GM11168 (cell line): ENCODE results near the gene EZR.
"Not testable (repeated sequence)": the region's sequence is repeated elsewhere in the genome, so short reads cannot be mapped to it uniquely, and the experiment has no call there.

Experiments used
- in situ Hi-C: fragments of 300-500 bp; cut with MboI; formaldehyde crosslinking; loops from one replicate; pipeline ENCODE4 v1.12.0; 2022; ENCODE audit warnings: low sequenced_read_pairs; ENCODE audit not compliant: unreplicated experiment

EZR gene

GRCh38 chr6:158843751-158844683, 24.8 kb upstream of the EZR start:
- in situ Hi-C loops, result no loop called here

GRCh38 chr6:158841358-158841757, 22.2 kb upstream of the EZR start:
- in situ Hi-C loops, result no loop called here

- in situ Hi-C loops, result no loop called here
These were observed 21.3 kb upstream of the EZR start for GRCh38 chr6:158840465-158840864.

- in situ Hi-C loops, result no loop called here
These were observed 20.6 kb upstream of the EZR start for GRCh38 chr6:158839796-158840195.

DNA sequence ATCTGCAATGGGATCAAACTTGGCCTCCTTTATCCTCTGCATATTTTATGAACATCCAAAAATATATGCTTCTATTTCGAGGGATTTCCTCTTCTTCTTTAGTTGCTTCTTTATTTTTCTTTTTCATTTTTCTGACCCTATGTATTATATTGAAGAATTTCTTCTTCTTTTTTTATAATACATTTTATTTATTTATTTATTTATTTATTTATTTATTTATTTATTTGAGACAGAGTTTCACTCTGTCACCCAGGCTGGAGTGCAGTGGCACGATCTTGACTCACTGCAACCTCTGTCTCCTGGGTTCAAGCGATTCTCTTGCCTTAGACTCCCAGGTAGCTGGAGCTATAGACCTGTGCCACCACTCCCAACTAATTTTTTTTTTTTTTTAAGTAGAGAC, 19.6 kb upstream of the EZR start:
- in situ Hi-C loops, result not testable (repeated sequence)

DNA sequence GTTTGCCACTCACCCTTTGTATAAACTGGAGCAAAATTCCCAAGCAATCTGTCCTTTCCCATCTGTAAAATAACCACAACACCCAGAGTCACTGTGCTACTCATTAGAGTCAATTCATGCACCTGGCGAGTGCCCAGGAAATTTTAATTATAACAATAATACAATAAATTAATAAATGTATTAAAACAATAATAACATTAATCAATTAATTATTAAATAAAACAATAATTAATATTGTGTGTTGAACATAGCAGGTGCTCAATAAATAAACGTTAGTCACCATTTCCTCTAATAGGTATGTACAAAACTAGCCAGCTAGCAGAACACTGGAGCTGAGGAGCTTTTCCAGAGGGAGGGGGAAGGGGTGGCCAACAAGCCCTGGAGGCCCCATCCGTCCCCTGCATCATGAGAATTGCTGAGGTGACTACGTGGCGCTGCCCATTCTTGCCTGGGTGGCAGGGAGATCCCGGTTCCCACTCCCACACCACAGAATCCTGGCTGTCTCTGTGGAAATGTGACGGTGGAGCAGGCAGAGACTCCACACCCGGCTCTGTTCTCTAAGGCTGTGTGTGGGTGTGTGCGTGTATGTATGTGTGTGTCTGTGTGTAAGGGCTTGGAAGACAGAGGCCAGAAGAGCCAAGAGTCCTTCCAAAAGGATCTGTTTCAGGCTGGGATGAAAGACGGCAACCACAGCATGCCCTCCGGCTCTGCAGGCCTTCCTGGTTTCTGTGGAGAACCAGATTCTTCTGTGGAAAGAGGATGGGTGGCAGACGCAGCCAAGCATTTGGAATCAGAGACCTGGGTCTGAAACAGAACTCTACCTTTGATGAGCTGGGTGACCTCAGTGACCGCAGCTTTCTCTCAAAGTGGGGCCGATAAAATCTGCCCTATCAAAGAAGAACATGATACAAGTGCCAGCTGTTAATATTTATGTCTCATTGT, 18.8 kb upstream of the EZR start:
- in situ Hi-C loops, result no loop called here

GRCh38 chr6:158836625-158837311, 17.6 kb upstream of the EZR start:
- in situ Hi-C loops, result no loop called here

DNA sequence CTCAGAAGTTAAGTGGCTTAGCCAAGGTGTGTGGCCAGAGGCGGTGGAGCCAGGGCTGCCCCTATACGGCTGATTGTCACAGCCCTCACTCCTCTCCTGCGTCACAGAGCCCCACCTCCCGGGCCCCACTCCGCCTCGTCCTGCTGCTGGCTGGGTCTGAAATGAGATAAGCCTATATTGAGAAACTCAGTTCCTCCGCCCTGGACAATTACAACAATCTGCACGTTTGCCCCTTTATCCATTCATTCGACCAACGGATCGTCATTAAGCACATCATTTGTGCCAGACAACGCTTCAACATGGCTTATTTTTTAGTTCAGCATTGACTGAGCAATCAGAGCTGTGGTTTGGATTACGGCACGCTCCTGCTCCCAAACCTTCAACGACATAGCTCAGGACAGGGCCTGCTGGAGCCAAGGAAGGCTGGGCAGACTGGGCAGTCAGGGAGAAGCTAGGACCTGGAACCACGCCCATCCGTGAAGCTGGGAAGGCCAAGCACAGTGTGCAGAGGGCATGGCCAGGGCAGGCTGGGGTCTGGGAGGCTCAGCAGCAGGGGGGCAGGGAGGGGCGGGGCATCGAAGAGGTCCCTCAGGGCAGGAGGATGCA, 16.6 kb upstream of the EZR start:
- in situ Hi-C loops, result no loop called here

GRCh38 chr6:158834675-158835385, 15.7 kb upstream of the EZR start:
- in situ Hi-C loops, result no loop called here

DNA sequence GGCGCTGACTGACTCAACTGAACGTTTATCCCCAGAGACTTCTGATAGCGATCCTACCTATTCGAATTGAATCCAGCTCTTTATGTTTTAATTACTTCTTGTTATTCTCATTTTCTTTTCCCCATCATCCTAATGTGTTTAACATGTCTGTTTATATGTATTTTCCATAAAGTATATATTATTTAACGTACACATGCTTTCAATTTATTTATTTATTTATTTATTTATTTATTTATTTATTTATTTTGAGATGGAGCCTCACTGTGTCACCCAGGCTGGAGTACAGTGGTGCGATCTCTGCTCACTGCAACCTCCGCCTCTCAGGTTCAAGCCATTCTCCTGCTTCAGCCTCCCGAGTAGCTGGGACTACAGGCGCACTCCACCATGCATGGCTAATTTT, 13.6 kb upstream of the EZR start:
- in situ Hi-C loops, result not testable (repeated sequence)

GRCh38 chr6:158832026-158832425, 12.9 kb upstream of the EZR start:
- in situ Hi-C loops, result no loop called here

DNA sequence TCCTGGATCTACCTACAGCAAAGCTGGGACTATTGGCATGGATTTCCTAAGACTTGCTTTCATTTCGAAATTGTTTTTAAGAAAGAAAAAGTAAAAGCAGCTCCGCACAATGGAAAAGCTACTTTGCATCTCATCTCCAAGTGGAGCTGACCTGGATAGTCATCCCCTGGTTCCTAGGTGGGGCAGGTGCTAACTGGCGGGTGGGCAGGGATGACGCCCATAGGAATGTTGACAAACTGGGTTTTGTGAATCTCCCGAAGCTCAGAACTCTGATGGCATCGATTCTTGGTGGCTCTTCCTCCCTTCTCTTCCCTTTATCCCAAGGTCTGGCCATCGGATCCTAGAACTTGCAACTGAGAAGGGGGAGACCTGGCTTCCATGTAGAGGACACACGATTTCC, 12.4 kb upstream of the EZR start:
- in situ Hi-C loops, result no loop called here

DNA sequence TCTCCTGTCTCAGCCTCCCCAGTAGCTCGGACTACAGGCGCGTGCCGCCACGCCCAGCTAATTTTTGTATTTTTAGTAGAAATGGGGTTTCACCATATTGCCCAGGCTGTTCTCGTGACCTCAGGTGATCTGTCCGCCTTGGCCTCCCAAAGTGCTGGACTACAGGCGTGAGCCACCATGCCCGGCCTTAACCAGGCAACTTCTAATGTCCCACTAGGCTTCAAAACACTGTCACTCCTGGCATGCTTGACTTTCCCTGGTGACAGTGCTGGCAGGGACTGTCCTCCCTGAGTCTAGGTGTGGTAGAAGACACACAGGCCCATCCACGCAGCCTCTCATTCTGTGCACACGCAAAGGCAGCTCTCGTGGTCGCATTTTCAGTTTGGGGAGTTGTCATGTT, 11.6 kb upstream of the EZR start:
- in situ Hi-C loops, result no loop called here

DNA sequence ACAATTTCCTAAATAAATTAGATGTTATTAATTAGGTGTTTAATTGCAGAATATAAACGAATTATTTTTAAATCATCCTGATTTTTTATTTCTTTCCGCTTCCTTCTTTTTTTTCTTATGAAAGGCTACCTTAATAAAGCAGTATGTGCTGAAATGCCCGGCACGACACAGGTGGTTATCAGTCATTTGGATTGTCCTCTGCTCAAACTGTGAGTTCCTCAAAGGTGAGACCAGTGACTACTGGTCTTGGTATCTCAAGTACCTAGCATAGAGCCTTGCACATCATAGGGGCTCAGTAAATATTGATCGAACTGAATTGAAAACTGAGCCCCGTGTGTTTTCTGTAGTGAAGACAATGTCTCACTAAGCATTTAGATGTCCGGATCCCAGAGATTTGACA, 9.6 kb upstream of the EZR start:
- in situ Hi-C loops, result no loop called here

DNA sequence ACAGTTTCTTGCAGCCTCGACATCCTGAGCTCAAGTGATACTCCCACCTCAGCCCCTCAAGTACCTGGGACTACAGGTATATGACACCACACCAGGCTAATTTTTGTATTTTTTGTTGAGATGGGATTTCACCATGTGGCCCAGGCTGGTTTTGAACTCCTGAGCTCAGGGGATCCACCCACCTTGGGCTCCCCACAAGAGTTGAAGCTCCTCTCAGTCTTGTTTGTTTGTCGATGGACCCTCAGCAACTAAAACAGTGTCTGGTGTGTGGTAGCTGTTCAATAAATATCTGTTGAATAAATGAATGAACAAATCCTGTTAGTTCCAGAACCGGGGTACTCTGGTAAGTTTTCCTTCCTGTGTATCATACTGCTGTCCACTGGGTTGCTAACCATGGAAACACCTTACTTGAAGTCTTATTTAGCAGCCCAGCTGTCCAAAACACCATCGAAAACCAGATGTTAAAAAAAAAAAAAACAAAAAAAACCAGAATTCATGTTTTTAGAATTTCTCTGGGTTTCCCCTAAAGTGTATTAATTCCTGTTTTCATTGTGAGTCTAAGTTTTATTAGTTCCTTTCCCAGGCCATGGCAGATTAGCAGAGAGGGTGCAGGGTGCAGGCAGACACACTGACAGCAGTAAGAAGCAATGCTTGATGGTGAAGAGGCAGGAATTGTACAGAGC, 7.8 kb upstream of the EZR start:
- in situ Hi-C loops, result no loop called here

GRCh38 chr6:158825951-158826306, 6.8 kb upstream of the EZR start:
- in situ Hi-C loops, result no loop called here

GRCh38 chr6:158825038-158825950, 6.1 kb upstream of the EZR start:
- in situ Hi-C loops, result no loop called here

DNA sequence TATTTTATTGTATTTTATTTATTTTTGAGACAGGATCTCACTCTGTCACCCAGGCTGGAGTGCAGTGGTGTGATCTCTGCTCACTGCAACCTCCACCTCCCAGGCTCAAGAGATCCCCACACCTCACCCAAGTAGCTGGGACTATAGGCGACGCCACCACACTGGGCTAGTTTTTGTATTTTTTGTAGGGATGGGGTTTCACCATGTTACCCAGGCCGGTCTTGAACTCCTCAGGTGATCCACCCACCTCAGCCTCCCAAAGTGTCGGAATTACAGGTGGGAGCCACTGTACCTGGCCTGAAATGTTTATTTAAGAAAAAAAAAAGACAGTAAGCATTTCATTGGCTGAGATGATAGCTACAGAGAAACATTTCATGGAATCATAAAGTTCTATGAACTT, 4.4 kb upstream of the EZR start:
- in situ Hi-C loops, result not testable (repeated sequence)
